ENCODE data around the gene KRTAP5-5.
"Not testable (repeated sequence)": the region's sequence is repeated elsewhere in the genome, so short reads cannot be mapped to it uniquely, and the experiment has no call there.

The KRTAP5-5 gene, protein sequence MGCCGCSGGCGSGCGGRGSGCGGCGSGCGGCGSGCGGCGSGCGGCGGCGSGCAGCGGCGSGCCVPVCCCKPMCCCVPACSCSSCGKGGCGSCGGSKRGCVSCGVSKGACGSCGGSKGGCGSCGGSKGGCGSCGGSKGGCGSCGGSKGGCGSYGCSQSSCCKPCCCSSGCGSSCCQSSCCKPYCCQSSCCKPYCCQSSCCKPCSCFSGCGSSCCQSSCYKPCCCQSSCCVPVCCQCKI

DNA sequence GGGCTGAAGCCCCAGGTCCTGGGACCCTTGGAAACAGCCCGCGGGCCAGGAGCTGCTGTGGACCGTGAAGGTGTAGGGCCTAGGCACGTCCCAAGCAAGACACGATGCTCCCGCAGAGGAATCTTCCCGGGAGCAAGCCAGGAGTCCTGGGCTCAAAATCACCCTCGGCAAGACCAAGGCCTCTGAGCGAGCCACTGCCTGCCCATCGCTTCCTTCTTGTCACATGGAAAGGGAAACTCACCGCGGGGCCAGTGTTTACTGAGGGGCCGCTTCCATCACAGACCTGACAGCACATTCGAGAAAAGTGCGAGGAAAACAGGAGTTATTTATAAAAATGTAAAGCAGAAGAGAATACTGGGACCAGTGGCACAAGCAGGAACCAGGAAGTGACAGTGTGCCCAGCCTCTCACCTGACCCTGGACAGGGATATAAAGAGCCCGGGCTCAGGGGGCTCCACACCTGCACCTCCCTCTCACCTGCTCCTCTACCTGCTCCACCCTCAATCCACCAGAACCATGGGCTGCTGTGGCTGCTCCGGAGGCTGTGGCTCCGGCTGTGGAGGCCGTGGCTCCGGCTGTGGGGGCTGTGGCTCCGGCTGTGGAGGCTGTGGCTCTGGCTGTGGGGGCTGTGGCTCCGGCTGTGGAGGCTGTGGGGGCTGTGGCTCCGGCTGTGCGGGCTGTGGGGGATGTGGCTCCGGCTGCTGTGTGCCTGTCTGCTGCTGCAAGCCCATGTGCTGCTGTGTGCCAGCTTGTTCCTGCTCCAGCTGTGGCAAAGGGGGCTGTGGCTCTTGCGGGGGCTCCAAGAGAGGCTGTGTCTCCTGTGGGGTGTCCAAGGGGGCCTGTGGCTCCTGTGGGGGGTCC, at the start of gene KRTAP5-5:
TSS of gene KRTAP5-5 (plus strand) at position 450 of the 860 bp plus-strand sequence. CDS start at position 516, 66 bp downstream.
- DNase-seq (ENCODE audit: insufficient read length, low spot score) (no peak), FAIRE-seq (no peak)
- TF ChIP-seq POLR2A (IDR thresholded peaks at IDR 0.05; ENCODE audit: low read depth, low read length), result no peak

DNA sequence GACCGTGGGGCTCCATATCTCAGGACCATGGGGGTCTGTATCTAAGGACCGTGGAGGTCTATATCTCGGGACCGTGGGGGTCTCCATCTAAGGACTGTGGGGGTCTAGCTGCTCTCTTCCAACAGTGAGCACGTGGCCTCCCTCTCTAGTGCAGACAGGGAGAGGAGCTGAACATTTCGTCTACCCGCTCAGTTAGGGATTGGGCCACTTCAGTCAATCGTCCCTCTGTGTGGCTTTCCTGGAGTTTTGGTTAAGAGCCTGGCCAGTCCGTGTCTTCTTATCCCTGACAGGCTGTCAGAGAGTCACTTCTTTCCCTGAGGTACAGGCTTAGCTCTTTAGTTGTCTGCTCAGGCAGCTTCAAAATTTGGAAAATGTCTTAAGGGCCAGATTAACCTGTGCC, 47.6 kb upstream of the KRTAP5-5 start:
- no peak for DNase-seq (ENCODE audit: insufficient read length, low spot score)
- TF ChIP-seq POLR2A (IDR thresholded peaks at IDR 0.05; ENCODE audit: low read depth, low read length), result no peak
- no peak for FAIRE-seq

DNA sequence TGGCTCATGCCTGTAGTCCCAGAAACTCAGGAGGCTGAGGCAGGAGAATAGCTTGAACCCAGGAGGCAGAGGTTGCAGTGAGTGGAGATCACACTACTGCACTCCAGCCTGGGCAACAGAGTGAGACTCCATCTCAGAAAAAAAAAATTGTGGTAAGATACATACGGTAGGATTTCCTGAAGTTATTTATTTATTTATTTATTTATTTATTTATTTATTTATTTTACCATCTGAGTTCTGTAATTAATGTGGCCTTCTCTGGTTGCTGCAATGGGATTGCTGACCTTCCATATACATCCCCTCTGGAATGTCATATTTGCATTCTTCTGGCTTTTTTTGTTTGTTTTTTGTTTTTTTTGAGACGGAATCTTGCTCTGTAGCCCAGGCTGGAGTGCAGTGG, 46.7 kb upstream of the KRTAP5-5 start:
- DNase-seq (ENCODE audit: insufficient read length, low spot score); FAIRE-seq: not testable (repeated sequence)

DNA sequence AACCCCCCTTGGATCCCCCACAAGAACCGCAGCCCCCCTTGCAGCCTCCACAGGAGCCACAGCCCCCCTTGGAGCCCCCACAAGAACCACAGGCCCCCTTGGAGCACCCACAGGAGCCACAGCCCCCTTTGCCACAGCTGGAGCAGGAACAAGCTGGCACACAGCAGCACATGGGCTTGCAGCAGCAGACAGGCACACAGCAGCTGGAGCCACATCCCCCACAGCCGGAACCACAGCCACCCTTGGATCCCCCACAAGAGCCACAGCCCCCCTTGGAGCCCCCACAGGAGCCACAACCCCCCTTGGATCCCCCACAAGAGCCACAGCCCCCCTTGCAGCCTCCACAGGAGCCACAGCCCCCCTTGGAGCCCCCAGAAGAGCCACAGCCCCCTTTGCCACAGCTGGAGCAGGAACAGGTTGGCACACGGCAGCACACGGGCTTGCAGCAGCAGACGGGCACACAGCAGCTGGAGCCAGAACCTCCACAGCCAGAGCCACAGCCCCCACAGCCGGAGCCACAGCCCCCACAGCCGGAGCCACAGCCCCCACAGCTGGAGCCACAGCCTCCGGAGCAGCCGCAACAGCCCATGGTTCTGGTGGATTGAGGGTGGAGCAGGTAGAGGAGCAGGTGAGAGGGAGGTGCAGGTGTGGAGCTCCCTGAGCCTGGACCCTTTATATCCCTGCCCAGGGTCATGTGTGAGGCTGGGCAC, 44.8 kb upstream of the KRTAP5-5 start, which contains the start of gene KRTAP5-1:
TSS of gene KRTAP5-1 (minus strand) at position 623 of the 710 bp plus-strand sequence. CDS start at position 589, 34 bp downstream.
- not testable (repeated sequence) for DNase-seq (ENCODE audit: insufficient read length, low spot score); FAIRE-seq

DNA sequence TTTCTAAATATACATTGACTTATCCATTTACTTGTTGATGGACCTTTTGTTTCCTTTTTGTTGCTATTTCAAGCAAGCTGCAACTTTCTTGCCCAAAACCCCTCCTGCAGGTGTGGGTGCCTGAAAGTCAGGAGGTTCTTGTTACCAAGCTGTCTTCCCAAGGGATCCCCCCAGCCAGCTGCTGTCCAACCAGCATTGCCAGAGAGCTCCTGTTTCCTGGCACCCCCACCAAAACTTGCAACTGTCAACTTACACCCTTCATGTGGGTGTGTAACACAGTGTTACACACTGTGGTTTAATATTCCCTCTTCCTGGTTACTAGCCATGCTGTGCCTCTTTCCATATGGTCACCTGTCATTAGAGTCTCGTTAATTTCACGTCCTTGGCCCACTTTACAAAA, 42.9 kb upstream of the KRTAP5-5 start:
- FAIRE-seq (no peak), DNase-seq (ENCODE audit: insufficient read length, low spot score) (no peak)
- TF ChIP-seq POLR2A (IDR thresholded peaks at IDR 0.05; ENCODE audit: low read depth, low read length), result no peak

DNA sequence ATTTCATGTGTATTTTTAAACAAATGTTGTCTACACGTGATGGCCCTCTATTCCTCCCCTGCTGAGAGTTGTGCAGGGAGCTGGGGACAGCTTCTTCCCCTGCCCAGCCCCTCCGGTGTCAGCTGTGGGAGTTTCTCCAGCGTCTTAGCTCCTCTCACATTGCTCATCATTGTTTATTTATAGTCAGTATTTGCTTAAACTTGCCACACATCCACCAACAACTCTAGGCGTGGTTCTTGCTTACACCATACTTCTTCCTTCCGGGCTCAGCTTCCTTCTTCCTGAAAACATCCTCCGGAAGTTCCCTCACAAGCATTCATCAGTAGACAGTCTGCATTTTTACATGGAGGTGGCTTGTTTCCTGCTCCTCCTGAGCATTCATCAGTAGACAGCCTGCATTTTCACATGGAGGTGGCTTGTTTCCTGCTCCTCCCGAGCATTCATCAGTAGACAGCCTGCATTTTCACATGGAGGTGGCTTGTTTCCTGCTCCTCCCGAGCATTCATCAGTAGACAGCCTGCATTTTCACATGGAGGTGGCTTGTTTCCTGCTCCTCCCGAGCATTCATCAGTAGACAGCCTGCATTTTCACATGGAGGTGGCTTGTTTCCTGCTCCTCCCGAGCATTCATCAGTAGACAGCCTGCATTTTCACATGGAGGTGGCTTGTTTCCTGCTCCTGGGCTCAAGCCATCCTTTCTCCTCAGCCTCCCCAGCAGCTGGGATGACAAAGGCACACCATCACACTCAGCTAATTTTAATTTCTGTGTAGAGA, 40.2 kb upstream of the KRTAP5-5 start:
- FAIRE-seq; DNase-seq (ENCODE audit: insufficient read length, low spot score): not testable (repeated sequence)

DNA sequence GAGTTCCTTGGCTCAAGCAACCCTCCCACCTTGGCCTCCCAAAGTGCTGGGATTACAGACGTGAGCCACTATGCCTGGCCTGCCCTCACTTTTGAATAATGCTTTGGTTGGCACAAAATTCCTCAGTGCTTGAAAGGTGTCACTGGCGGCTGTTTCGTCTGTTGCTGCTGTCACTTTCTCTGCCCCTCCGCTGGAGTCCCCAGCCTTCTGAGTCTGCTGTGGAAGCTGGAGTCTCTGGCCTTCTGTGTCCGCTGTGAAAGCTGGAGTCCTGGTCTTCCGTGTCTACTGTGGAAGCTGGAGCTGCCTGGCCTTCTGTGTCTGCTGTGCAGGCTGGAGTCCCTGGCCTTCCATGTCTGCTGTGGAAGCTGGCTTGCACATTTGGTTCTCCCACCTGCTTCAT, 39.6 kb upstream of the KRTAP5-5 start:
- FAIRE-seq (no peak), DNase-seq (ENCODE audit: insufficient read length, low spot score) (no peak)
- no peak for TF ChIP-seq POLR2A (IDR thresholded peaks at IDR 0.05; ENCODE audit: low read depth, low read length)

DNA sequence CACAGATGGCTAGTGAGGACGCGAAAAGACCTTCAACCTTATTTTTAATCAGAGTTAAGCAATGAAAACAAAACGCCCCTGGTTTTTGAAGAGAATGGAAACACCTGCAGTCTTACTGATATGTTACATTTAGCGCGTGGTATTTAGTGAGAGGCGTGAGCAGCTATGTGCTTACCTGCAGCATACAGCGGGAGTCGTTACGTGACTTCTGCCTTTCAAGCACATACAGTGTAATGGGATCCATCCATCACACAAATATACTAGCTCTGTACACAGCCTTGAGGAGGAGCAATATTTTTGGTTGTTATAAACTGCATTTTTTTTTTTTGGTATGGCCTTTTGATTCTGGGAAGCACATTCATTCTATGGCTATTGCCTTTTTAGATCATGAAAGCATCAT, 36.9 kb upstream of the KRTAP5-5 start:
- no peak for TF ChIP-seq POLR2A (IDR thresholded peaks at IDR 0.05; ENCODE audit: low read depth, low read length)
- no peak for FAIRE-seq
- DNase-seq (ENCODE audit: insufficient read length, low spot score), result no peak

DNA sequence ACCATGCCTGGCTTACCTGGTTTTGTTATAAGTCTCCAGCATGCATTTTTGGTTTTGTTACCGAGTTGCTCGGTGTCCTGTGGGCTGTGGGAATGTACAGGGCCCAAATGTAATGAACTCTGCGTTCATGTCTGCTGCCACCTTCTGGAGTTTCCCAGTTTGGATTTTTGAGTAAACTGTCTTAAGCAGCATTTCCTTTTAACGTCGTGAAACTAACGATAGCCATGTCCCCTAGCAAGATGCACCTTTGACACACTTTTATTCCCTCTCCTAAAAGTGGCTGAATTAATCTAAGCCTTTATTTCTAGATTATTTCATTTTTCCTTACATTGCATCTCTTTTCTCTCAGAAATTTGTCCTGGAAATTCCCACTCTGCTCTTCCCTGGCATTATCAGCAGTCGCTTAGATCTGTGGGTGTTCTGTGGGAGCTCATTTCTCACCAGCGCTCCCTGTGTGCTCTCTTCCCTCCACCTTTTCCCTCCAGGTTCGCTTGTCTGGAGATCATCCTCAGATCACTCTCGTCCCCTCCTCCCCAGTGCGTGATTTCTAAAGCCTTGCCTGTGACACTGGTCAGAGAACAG, 33.5 kb upstream of the KRTAP5-5 start:
- FAIRE-seq; DNase-seq (ENCODE audit: insufficient read length, low spot score): not testable (repeated sequence)

DNA sequence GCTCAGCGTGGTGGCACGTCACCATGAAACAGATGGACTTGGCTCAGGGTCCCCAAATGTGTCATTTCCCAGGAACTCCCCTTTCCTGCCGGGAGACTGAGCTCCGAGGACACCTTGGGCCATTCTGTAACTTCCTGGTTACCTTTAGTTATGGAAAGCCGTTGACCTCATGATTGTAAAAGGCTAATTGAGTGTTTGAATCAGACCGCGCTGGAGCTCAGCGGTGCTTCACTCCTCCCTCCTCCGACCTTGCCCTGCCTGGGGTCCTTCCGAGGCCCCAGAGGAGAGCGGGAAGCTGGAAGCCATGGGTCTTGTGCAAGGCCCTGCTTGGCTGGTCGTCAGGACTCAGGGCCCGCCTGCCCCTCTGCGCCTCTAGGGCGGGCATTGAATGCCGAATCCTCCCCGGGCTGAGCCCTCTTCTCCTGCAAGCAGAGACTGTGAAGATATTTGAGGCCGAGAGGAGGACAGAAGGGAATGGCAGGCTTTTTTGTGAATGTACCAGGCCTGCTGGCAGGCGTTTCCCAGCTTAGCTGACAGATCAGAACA, 32.9 kb upstream of the KRTAP5-5 start:
- not testable (repeated sequence) for FAIRE-seq; DNase-seq (ENCODE audit: insufficient read length, low spot score)

DNA sequence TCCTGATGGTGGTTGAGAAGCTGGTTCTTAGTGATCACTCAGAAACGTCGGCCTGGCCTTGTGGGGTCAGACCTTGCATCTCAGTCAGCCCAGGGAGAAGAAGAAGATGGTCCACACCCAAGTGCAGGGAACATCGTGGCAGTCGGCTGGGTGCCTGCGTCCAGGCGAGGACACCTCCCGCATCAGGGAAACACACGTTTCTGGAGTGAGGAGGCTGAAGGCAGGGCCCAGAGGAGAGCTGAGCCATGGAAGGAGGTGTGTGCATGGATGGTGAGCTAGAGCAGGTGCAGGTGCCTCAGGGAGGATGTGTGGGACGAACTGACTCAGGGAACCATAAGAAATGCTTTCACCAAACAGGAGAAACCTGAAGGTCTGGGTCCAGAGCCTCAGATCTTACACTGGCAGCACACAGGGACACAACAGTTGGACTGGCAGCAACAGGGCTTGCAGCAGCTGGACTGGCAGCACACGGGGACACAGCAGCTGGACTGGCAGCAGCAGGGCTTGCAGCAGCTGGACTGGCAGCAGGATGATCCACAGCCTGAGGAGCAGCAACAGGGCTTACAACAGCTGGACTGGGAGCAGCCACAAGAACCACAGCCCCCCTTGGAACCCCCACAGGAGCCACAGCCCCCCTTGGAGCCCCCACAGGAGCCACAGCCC, 32.1 kb upstream of the KRTAP5-5 start:
- no peak for TF ChIP-seq POLR2A (IDR thresholded peaks at IDR 0.05; ENCODE audit: low read depth, low read length)
- DNase-seq (ENCODE audit: insufficient read length, low spot score) (no peak), FAIRE-seq (no peak)

DNA sequence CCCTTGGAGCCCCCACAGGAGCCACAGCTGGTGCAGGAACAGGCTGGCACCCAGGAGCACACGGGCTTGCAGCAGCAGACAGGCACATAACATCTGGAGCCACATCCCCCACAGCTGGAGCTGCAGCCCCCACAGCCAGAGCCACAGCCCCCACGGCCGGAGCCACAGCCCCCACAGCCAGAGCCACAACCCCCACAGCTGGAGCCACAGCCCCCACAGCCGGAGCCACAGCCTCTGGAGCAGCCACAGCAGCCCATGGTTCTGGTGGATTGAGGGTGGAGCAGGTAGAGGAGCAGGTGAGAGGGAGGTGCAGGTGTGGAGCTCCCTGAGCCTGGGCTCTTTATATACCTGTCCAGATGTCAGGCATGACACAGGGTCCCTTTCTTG, 31.6 kb upstream of the KRTAP5-5 start, which contains the start of gene KRTAP5-2:
TSS of gene KRTAP5-2 (minus strand) at position 301 of the 387 bp plus-strand sequence. CDS start at position 257, 44 bp downstream.
- DNase-seq (ENCODE audit: insufficient read length, low spot score) (no peak), FAIRE-seq (no peak)
- TF ChIP-seq POLR2A (IDR thresholded peaks at IDR 0.05; ENCODE audit: low read depth, low read length), result no peak

DNA sequence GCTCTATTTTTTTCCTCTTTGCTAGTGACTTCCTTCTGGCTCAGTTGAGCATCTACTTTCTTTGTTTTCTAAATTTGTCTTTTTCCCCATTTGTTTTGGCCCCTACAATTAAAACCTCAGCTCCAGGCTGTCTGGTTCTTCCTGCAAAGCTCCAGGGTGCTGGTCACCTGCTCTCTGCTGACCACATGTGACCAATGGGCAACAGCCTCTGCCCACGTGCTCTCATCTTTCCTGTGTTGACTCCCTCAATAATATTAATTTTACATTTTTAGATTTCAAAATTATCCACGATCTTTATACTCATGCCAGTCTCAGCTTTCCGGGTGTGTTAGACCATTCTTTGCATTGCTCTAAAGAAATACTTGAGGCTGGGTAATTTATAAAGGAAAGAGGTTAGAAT, 31.2 kb upstream of the KRTAP5-5 start:
- DNase-seq (ENCODE audit: insufficient read length, low spot score), result not testable (repeated sequence)

More for the DNA sequence above, 31.2 kb upstream of the KRTAP5-5 start:
- not testable (repeated sequence) for FAIRE-seq

All from H54 (cell line).